Neuronal stem cell (in vitro differentiated cells): ENCODE results near the gene PHGDH.

ENCODE experiments used
- DNase-seq: peaks from one replicate; pipeline ENCODE4 v3.0.0-alpha.2; 2013; ENCODE audit warnings: low spot score
- H2AFZ ChIP-seq: one replicate; pipeline ENCODE4 v1.6.1; 2013; ENCODE audit warnings: mild to moderate bottlenecking, low read length, inconsistent platforms
- H2AK5ac ChIP-seq: 2 replicates; pipeline ENCODE4 v1.6.1; 2013; ENCODE audit warnings: low read depth, mild to moderate bottlenecking, inconsistent platforms, low read length, moderate library complexity, mixed read lengths
- H2BK120ac ChIP-seq: 2 replicates; pipeline ENCODE4 v1.6.1; 2013; ENCODE audit warnings: low read depth, mild to moderate bottlenecking, inconsistent platforms, low read length, moderate library complexity, mixed read lengths
- H2BK12ac ChIP-seq: one replicate; pipeline ENCODE4 v1.6.1; 2013; ENCODE audit warnings: low read length, inconsistent platforms
- H2BK15ac ChIP-seq: 2 replicates; pipeline ENCODE4 v1.6.1; 2013; ENCODE audit warnings: mild to moderate bottlenecking, low read length, inconsistent platforms, mixed read lengths
- H2BK5ac ChIP-seq: one replicate; pipeline ENCODE4 v1.6.1; 2013; ENCODE audit warnings: inconsistent platforms, mild to moderate bottlenecking, low read length, moderate library complexity
- H3K14ac ChIP-seq: one replicate; pipeline ENCODE4 v1.6.1; 2013; ENCODE audit warnings: low read length, inconsistent platforms
- H3K18ac ChIP-seq: 2 replicates; pipeline ENCODE4 v1.6.1; 2013; ENCODE audit warnings: low read length, inconsistent platforms
- H3K23ac ChIP-seq: 2 replicates; pipeline ENCODE4 v1.6.1; 2013; ENCODE audit warnings: low read depth, mild to moderate bottlenecking, mixed read lengths, low read length, inconsistent platforms; ENCODE audit not compliant: poor library complexity
- H3K27ac ChIP-seq: replicated peaks from 3 replicates; pipeline ENCODE4 v1.5.1; 2013; ENCODE audit warnings: low read length, inconsistent platforms
- H3K27me3 ChIP-seq, 3 experiments: 2 replicates each; pipeline ENCODE4 v1.6.1; 2013; ENCODE audit warnings: low read length in 3 of 3, mild to moderate bottlenecking in 2 of 3, inconsistent platforms in 1 of 3, low read depth in 1 of 3, mixed read lengths in 1 of 3, moderate library complexity in 1 of 3; ENCODE audit not compliant: control insufficient read depth in 3 of 3, insufficient read depth in 3 of 3
- H3K36me3 ChIP-seq, 2 donors: replicated peaks in 1 of 2; 2 replicates each; pipeline ENCODE4 v1.6.1; 2013; ENCODE audit warnings: low read length in 2 of 2; ENCODE audit not compliant: control insufficient read depth in 2 of 2, insufficient read depth in 2 of 2
- H3K4ac ChIP-seq: 2 replicates; pipeline ENCODE4 v1.6.1; 2013; ENCODE audit warnings: inconsistent platforms, mild to moderate bottlenecking, low read length, moderate library complexity
- H3K4me1 ChIP-seq, 2 donors: 1 replicate in 1 of 2; 2 replicates in 1 of 2; pipeline ENCODE4 v1.6.1; 2013; ENCODE audit warnings: low read length in 2 of 2, low read depth in 1 of 2; ENCODE audit not compliant: control insufficient read depth in 2 of 2, insufficient read depth in 1 of 2
- H3K4me2 ChIP-seq: one replicate; pipeline ENCODE4 v1.6.1; 2013; ENCODE audit warnings: mild to moderate bottlenecking, low read length, inconsistent platforms; ENCODE audit not compliant: insufficient read depth, poor library complexity, severe bottlenecking
- H3K4me3 ChIP-seq, 2 donors: 2 replicates each; pipeline ENCODE4 v1.5.1; 2013; ENCODE audit warnings: low read length in 2 of 2, mild to moderate bottlenecking in 2 of 2, inconsistent platforms in 1 of 2, moderate library complexity in 1 of 2
- H3K79me1 ChIP-seq: one replicate; pipeline ENCODE4 v1.6.1; 2013; ENCODE audit warnings: low read depth, mild to moderate bottlenecking, inconsistent platforms, low read length, moderate library complexity
- H3K9ac ChIP-seq: one replicate; pipeline ENCODE4 v1.6.1; 2013; ENCODE audit warnings: mild to moderate bottlenecking, low read depth, low read length, inconsistent platforms; ENCODE audit not compliant: poor library complexity
- H3K9me3 ChIP-seq, 2 donors: replicated peaks in 1 of 2; 2 replicates each; pipeline versions ENCODE3 to v1.6.1; 2013; ENCODE audit warnings: low read length in 2 of 2, mild to moderate bottlenecking in 2 of 2, inconsistent platforms in 1 of 2, low read depth in 1 of 2, mixed read lengths in 1 of 2, moderate library complexity in 1 of 2; ENCODE audit not compliant: control insufficient read depth in 2 of 2, insufficient read depth in 1 of 2
- H4K8ac ChIP-seq: one replicate; pipeline ENCODE4 v1.6.1; 2013; ENCODE audit warnings: low read depth, mild to moderate bottlenecking, inconsistent platforms, low read length, moderate library complexity
- H4K91ac ChIP-seq: one replicate; pipeline ENCODE4 v1.6.1; 2013; ENCODE audit warnings: low read length, low read depth, mild to moderate bottlenecking, inconsistent platforms; ENCODE audit not compliant: poor library complexity
- WGBS, 2 donors: extraction: QIAGEN DNeasy Blood & Tissue Kit; methylation state at CpG; one replicate each; pipeline ENCODE4 v1.1.7; 2013; ENCODE audit warnings: missing lambda C conversion rate in 2 of 2, mixed read lengths in 1 of 2; ENCODE audit not compliant: insufficient read length in 2 of 2, insufficient replicate concordance in 1 of 2; ENCODE audit errors: extremely low coverage in 2 of 2; 5-methylcytosine and 5-hydroxymethylcytosine counted together

PHGDH gene

GRCh38 chr1:119748040-119748439 is 36.3 kb downstream of the PHGDH start:
- no peak overlapping the region for H2BK5ac ChIP-seq
- no peak for DNase-seq

GRCh38 chr1:119752592-119752991 is 40.9 kb downstream of the PHGDH start:
- H2AFZ ChIP-seq = no peak overlapping the region
- no peak overlapping the region for H2BK5ac ChIP-seq
- no peak overlapping the region for H4K91ac ChIP-seq
- no CpG with 5 or more reads among the region's 4 CpGs for WGBS, 2 donors
- H3K18ac ChIP-seq = no peak overlapping the region
- no peak overlapping the region for H2BK120ac ChIP-seq
- H3K27ac ChIP-seq = no peak overlapping the region
- H3K23ac ChIP-seq = no peak overlapping the region
- no peak overlapping the region for H2AK5ac ChIP-seq
- H3K4ac ChIP-seq = no peak overlapping the region
- peaks cover 0 to 12% (median 0%) of the 10 kb centered on the region in 3 experiments for H3K27me3 ChIP-seq
- H2BK15ac ChIP-seq = no peak overlapping the region
- H3K14ac ChIP-seq = no peak overlapping the region
- no peak overlapping the region for H3K4me2 ChIP-seq
- peaks cover 0 to 4% of the 10 kb centered on the region in 2 donors for H3K4me1 ChIP-seq
- no peaks in the 10 kb centered on the region for H3K79me1 ChIP-seq
- H3K9ac ChIP-seq = no peak overlapping the region
- no peak overlapping the region for H3K4me3 ChIP-seq
- no peak for DNase-seq
- no peak overlapping the region for H4K8ac ChIP-seq
- no peak overlapping the region for H2BK12ac ChIP-seq
- H3K36me3 ChIP-seq = no peaks in the 10 kb centered on the region
- H3K9me3 ChIP-seq = no peaks in the 10 kb centered on the region

More at GRCh38 chr1:119748040-119748439, 36.3 kb downstream of the PHGDH start:
- H3K36me3 ChIP-seq = peaks cover 14 to 16% of the 10 kb centered on the region in 2 donors
- peaks cover 0 to 19% of the 10 kb centered on the region in 2 donors for H3K4me1 ChIP-seq
- peaks cover 0 to 3% (median 0%) of the 10 kb centered on the region in 3 experiments for H3K27me3 ChIP-seq
- no peak overlapping the region for H3K9ac ChIP-seq
- H3K4me2 ChIP-seq = no peak overlapping the region
- H4K8ac ChIP-seq = no peak overlapping the region
- H3K79me1 ChIP-seq = no peaks in the 10 kb centered on the region
- H4K91ac ChIP-seq = no peak overlapping the region
- no peak overlapping the region for H3K27ac ChIP-seq
- H3K4ac ChIP-seq = no peak overlapping the region
- no peak overlapping the region for H3K4me3 ChIP-seq
- no CpG with 5 or more reads among the region's 4 CpGs for WGBS, 2 donors
- no peaks in the 10 kb centered on the region for H3K9me3 ChIP-seq
- no peak overlapping the region for H3K18ac ChIP-seq
- H2BK120ac ChIP-seq = no peak overlapping the region
- H2AFZ ChIP-seq = no peak overlapping the region
- H2BK12ac ChIP-seq = no peak overlapping the region
- no peak overlapping the region for H3K23ac ChIP-seq
- H2BK15ac ChIP-seq = no peak overlapping the region
- no peak overlapping the region for H2AK5ac ChIP-seq
- H3K14ac ChIP-seq = no peak overlapping the region

GRCh38 chr1:119758584-119758983 is 46.9 kb downstream of the PHGDH start:
- H4K91ac ChIP-seq = no peak overlapping the region
- H2BK12ac ChIP-seq = no peak overlapping the region
- H3K4me3 ChIP-seq = no peak overlapping the region
- H2BK5ac ChIP-seq = no peak overlapping the region
- no peak overlapping the region for H3K14ac ChIP-seq
- H3K79me1 ChIP-seq = no peaks in the 10 kb centered on the region
- H2BK15ac ChIP-seq = no peak overlapping the region
- peaks cover 0 to 9% (median 0%) of the 10 kb centered on the region in 3 experiments for H3K27me3 ChIP-seq
- H3K9me3 ChIP-seq = no peaks in the 10 kb centered on the region
- H3K4ac ChIP-seq = no peak overlapping the region
- H3K36me3 ChIP-seq = no peaks in the 10 kb centered on the region
- no peak overlapping the region for H3K4me2 ChIP-seq
- H2AK5ac ChIP-seq = no peak overlapping the region
- H2AFZ ChIP-seq = no peak overlapping the region
- no peak overlapping the region for H2BK120ac ChIP-seq
- no peak overlapping the region for H4K8ac ChIP-seq
- no peak overlapping the region for H3K9ac ChIP-seq
- DNase-seq = no peak
- no peak overlapping the region for H3K23ac ChIP-seq
- WGBS, 2 donors = no CpG with 5 or more reads among the region's 3 CpGs
- no peak overlapping the region for H3K27ac ChIP-seq
- H3K4me1 ChIP-seq = no peaks in the 10 kb centered on the region
- no peak overlapping the region for H3K18ac ChIP-seq

GRCh38 chr1:119762409-119762808 is 50.7 kb downstream of the PHGDH start:
- Histone ChIP-seq H2BK12ac (no peak overlapping the region), H3K18ac (no peak overlapping the region), H3K9me3 (peaks cover 0 to 3% of the 10 kb centered on the region in 2 donors), H3K36me3 (no peaks in the 10 kb centered on the region), H3K4me2 (no peak overlapping the region), H3K4me3 (no peak overlapping the region), H3K4ac (no peak overlapping the region), H3K27me3 (peaks cover 0 to 12% (median 0%) of the 10 kb centered on the region in 3 experiments), H2BK15ac (no peak overlapping the region), H3K14ac (no peak overlapping the region), H2BK120ac (no peak overlapping the region), H3K23ac (no peak overlapping the region), H2BK5ac (no peak overlapping the region), H3K79me1 (no peaks in the 10 kb centered on the region), H4K8ac (no peak overlapping the region), H4K91ac (no peak overlapping the region), H3K27ac (no peak overlapping the region), H3K4me1 (no peaks in the 10 kb centered on the region), H2AK5ac (no peak overlapping the region), H3K9ac (no peak overlapping the region), H2AFZ (no peak overlapping the region)
- DNase-seq = no peak
- WGBS, 2 donors = no CpG with 5 or more reads among the region's 1 CpG
